Hematopoietic multipotent progenitor cell treated with erythropoietin and hydrocortisone succinate and interleukin-3 and kit ligand, for 6 days (in vitro differentiated cells): ENCODE results near the gene RNF157.

ENCODE experiments used
- DNase-seq: peaks from one replicate; pipeline ENCODE4 v3.0.0-alpha.2; 2015

RNF157 gene

DNA sequence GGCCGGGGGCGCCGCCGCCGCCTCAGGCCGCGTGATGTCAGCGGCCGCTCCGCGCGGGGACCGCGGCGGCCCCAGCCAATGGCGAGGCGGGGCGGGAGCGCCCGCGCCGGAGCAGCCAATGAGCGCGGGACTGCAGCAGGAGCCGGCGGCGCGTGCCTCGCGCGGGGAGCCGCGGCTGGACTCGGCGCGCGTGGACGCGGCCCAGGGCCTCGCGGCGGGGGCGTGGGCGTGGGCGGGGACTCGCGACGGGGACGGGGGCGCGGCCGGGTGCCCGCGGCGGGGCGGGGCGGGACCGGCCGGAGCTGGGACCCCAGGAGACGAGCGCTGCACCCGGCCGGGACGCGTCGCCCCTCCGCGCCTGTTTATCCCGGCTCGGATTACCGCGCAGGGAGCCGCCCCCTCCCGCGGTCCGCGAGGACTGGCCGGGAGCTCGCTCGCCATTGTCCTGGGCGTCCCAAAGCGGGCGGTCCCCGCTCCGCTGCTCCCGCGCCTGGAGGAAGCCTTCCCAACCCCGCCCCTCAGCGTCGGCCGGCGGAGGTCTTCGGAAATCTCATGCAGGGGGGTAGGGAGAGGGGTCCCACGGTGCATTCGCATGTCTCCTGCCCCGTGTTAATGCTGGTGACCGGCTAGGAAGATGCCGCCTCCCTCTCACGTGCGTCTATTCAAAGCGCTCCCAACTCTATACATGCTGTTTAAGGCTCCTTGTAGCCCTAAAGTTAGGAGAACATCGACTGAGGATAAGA, at the start of gene RNF157:
RNF157 (minus strand) TSS at position 33 of the 743 bp plus-strand sequence. CDS start 253 bp downstream, outside the sequence.
- DNase-seq: peak; percentile 51

DNA sequence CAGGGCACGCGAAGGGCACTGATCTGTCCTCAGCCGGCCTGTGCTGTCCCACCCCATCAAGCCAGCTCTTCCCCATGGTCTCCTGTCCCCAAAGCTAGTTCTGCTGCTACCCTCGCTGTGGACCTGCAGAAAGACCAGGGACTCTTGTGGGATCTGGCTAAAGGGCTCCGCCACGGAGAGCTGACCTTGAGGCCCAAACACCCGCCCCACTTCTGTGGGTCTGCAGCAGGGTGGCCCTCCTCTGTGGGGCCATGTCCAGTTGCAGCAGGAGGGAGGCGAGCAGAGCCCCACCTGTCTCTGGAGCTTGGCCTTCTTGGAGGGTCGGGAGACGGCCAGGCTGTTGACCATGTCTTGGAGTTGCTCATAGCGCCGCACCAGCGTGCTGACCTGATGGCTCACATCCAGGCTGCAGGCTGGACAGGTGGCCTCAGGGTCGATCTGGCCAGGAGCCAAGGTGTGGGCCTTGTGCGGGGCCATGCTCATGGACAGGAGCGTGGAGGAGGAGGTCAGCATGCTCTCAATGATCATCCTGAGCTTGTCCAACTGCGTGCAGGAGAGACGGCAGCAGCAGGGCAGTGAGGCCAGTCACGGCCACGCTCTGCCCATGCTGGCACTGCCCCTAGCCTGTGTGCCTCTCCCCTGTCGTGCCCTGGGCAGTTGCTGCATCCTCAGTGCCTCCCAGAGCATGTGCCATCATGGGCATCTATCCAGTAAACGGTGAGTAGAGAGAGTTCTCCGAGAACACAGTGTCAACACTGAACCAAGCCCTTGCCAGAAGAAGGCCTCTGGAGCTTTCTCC, 41.5 kb upstream of the RNF157 start:
- DNase-seq: no peak

DNA sequence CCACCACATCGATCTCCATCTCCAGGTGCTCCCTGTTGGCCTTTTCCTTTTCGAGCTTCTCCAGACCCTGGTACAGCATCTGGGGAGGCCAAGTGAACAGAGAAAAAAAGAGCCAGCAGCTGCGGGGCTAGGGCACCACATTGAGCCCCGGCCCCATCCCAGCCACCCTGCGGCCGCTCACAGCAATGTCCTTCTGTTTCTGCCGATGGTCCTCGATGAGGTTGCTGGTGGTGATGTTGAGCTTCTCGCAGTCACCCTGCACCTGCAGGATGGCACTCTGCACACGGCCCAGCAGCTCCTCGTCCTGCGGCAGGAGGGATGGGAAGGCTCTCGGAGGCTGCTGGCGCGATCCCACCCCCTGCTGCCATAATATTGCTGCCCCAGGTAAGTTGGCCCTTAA, 40.4 kb upstream of the RNF157 start:
- DNase-seq: no peak

DNA sequence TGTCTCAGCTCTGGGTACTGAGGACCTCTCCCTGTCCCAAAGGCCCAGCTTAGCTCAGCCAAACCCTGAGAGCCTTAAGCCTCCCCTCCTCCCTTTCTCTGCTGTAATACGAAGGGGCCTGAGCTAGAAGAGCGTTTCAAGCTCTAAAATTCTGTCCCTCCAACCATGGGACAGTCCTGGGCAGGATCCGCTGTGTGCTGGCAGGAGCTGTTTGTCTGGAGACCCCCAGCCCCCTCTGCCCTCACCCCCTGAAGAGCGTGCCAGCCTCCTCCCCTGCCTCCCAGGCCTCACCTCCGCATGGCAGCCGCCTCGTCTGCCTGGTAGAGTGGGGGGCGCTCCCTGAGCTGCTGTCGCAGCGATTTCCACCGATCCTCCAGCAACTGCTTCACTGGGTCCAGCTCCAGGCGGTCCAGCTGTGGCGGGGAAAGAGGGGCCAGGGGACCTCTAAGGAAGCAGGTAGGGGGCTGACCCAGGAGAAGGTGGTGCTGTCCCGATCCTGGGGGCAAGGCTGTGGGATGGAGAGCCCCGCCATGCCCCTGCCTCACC, 39.5 kb upstream of the RNF157 start:
- no peak for DNase-seq

DNA sequence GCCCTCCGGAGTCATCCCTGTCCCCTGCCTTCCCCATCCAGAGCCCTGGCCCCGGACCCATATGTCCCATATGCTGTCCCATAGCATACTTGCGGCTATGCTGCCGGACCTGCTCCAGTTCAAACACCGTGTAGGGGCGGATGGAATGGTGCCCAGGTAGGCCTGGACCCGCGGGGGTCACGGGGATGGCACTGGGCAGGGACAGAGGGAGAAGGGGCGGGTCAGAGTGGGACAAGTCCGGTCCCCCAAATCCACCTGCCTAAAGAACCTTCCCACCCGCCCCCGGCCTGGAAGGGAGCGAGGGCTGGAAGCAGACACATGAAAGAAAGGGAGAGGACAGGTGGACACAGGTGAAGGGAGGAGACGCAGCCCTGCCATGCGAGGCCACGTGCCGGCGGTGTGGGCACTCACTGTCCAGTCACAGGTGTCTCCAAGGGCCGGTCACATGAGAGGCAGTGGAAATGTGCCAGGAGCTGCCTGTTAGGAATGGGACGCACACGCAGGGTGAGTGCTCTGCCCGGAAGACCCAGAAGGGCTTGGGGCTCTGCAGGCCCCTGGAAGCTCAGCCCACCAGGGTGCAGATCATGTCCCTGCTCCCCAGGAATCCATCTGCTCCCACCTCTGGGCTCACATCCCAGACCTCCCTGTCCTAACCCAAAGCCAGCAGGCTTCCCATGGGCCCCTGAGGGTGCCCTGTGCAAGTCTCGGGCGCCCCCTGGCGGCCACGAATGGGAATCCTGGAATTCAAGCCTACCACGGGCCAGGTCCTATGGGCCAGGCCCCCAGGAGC, 38.9 kb upstream of the RNF157 start:
- peak; percentile 85 for DNase-seq

DNA sequence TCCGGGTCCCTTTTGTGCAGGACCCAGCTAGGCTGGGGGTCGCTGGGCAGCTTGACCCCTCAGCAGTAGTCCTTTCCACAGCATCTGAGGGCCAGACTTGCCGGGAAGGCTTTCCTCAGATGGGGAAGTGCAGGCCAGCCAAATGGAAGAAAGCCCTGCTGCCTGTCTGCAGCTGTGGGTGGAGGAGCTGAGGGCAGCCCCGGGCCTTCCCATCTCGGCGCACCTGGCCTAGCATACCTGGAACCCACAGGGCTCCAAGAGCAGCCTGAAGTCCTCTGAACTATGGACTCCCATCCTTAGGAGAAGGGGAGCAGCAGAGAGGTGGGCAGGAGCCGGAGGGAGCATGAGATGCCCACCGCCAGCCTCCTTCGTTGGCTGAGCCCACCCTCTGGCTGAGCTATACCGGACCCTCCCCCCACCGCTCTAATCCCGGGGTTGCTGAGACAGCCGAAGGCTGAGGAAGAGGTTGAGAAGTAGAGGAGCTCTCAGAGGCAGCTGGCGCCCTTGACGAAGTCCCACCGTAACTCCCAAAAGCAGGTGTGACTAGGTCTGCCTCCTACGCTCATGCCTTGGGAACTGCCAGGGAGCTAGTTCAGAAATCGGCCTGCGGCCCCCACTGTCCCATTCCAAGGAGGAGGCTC, 38.1 kb upstream of the RNF157 start:
- DNase-seq: no peak

DNA sequence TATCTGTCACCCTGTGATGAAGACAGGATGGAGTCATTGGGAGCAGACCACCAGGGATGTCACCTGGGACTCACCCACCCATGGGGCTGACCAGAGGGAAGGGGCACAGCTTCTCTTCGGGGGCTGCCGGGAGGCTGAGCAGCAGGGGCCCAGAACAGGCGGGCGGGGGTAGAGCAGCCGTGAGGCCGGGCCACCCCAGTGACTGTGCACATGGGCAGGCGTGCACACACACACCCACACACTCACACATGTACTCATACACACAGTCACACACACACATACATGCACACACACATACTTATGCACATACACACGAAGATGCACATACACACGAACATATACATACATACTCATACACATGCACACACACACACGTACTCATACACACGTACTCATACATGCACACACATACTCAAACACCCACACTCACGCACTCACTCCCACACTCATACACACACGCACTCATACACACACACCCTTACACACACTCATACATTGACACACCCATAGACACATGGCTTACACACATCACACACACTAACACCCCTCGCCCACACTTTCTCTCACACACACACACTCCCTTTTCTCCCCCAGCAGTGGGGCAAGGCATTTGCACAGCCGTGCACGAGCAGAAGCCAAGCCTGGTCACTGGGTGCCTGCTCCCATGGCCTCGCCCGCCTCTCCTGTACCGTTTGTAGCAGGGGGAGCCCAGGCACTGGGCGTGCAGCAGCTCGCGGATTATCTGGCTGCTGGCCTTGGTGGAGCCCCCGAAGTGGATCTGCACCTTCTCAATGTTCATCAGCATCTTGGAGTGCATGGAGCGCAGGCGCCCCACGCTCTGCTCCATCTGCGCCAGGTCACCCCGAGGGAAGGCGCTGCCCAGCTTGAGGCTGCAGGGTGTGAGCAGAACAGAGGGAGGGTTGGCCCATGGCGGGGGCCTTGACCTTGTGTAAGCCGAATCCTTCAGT, 37.3 kb upstream of the RNF157 start:
- no peak for DNase-seq

DNA sequence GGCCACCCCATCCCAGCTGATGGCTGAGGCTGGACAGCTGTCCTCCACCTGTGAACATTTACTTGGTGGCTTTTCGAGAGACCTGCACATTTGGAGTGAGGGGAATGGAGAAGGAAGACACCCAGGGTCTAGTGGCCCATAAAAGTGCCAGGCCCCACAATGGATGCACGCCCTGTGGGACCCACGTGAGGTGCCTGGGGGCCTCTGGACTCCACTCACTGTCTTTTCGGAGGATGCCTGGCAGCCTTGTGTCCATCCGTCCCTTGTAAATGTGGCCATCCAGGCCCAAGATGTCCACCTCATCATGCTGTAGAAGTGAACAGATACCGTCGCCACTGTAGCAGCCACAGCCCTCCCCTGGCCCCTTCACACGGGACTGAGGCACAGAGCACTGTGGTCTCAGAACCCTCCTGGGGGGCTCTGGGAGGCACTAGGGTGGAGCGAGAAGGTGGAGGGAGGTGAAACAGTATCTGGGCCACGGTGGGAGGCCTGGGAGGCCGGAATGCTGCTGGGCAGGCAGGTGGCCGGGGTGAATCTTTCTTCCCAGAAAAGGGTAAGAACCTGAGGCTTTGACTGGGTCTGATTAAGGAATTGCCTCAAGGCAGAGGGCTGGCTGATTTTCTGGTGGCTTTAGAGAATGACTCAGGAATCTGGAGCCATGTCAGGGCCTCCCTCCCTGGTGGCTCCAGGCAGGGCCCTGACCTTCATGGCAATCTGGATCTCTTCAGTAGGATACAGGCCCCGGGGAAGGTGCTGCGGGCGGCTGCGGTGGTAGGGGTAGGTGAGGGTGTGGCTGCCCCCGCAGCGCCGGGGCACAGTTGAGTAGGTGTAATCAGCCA, 36.4 kb upstream of the RNF157 start:
- no peak for DNase-seq

DNA sequence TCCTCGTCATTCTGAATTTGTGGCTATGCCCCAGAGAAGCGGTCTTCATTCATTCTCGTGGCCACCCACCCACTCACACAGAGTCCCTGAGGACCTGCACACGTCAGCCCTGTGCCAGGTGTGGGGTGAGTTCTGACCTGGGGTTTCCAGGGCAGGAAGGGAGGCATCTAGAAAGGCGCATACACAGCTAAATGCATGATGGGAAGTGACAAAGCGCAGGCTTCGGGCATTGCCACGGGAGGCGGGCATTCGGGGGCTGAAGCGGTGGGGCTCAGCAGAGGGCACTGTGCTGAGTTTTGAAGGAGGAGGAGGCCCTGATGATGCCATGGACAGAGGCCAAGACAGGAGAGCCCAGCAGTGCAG, 35.8 kb upstream of the RNF157 start:
- DNase-seq: no peak

DNA sequence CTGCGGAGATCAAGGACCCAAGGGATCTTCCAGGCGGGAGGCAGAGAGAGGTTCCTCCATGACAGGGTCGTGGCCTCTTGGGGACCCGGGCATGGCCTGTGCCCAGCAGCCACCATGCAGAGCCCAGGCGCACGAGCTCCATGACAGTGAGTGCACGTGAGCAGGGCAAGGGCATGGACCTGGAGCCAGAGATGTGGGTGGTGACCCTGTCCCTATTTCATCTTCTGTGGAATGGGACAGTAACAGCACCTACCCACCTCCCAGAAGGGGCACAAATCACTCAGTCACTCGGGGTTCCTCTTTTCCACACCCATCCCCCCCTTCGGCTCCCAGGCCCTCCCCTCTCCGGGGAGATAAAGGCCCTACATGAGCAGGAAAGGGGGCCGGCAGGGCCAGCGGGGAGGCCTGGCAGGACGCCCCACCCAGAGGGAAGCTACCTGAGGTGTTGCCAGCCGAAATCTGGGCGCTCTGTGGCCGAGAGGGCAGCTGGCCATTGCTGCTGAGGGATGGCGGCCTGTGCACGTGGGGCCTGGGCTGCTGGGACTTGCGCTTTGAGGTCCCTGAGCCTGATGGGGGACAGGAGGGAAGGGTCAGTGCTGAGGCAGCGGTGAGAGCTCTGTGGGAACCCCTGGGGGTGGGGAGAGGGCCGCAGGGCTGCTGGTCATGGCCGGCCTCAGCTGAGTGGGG, 35.2 kb upstream of the RNF157 start:
- DNase-seq: no peak

DNA sequence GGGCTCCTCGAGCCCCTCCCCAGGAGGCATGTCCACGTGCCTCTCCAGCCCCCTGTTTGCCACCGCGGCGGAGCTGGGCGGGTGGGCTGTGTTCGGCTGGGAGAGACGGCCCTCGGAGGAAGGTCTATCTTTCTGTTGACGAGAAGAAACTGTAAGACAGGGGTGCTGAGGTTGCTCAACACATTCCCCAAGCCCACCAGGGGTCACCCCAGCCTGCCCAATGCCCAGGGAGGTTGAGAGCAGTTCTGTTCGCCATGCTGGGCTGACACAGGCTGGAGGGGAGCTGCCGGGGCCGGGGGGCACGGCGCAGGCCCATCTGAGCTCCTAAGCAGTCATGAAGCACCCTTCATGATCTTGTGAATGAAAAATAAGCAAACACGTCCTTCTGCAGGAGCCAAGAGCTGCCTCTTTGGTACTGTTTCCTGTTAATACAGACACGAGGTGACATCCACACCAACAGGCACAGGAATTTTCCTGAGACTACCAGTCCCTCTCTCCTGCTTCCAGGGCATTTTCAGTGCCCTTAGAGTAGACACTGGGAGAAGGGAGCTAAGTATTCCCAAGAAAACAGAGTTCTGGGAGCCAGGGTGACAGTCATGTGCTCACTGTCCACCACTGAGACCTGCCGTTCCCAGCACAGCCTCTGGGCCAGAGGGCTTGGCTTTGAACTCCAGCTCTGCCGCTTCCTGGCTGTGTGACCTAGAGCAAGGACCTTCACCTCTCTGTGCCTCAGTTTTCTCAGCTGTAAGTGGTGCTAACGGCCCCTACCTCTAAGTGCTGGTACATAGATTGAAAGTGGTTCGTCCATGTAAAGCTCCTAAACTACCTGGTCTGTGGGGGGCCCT, 34.0 kb upstream of the RNF157 start:
- no peak for DNase-seq

DNA sequence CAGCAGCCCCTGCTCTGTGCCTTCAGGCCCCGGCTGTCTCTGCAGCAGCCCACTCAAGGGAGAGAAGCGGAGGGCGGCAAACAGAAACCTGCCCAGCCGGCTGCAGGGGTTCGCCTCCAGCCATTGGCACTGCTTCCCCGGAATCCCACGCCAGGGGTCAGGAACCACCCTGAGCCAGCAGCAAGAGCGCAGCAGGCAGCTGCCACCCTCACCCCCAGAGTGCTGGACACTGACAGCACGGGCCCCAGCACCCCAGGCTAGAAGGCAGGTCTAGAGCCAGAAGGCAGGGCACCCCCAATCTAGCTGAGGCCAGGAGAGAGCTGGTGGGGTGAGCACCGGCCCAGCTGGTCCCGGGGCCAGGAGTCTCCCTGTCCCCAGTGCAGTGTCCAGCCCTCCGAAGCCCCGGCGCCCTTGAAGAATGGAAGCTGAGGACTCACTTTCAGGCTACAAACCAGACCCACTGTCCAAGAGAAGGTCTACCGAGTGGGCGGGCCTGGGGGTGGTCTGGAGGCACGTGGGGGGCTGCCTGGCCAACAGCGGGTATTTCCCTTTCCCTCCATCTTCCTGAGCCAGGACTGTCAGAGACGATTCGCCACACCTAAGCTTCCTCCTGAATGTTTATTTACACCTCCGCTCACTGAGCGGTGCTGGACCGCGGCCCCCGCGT, 33.3 kb upstream of the RNF157 start:
- DNase-seq: no peak

DNA sequence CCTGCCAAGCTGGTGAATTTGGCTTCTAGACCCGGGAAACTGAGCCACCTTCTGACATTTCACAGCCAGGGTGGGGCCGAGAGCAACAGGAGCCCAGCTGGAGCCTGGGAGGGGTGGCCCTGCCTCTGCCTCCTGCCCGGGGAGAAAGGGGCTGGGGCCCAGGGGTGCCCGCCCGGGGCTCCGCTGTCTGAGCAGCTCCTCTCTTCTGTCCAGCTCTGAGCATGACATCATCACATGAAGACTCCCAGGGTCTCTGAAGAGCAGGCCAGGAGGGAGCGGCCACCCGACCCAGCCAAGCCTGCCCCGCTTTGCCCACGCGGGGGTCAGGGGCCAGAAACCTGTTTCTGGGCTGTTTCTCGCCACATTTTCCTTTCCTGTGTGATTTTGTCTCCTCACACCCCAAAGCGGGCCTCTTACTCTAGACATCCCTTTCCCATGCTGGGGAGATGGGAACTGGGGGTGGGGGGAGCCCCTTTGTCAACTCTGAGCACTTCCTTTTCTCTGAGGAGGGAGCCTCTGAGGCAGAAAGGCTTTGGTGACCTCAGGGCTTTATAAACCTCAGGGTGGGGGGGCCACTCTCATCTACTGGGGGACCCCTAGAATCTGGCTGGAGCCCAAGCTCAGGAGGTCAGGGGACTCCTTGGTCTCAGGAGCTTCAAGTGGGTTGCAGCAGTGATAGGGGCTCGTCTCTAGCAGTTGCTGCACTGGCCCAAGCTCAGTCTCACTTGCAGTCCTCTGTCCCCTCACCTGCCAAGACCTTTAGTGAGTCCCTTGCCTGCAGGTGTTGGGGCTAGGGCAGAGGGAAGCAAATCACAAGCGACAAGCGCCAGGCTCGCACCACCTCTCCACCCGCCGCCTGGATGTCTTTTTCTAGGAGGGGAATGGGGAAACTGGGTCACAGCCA, 32.5 kb upstream of the RNF157 start:
- DNase-seq: no peak

DNA sequence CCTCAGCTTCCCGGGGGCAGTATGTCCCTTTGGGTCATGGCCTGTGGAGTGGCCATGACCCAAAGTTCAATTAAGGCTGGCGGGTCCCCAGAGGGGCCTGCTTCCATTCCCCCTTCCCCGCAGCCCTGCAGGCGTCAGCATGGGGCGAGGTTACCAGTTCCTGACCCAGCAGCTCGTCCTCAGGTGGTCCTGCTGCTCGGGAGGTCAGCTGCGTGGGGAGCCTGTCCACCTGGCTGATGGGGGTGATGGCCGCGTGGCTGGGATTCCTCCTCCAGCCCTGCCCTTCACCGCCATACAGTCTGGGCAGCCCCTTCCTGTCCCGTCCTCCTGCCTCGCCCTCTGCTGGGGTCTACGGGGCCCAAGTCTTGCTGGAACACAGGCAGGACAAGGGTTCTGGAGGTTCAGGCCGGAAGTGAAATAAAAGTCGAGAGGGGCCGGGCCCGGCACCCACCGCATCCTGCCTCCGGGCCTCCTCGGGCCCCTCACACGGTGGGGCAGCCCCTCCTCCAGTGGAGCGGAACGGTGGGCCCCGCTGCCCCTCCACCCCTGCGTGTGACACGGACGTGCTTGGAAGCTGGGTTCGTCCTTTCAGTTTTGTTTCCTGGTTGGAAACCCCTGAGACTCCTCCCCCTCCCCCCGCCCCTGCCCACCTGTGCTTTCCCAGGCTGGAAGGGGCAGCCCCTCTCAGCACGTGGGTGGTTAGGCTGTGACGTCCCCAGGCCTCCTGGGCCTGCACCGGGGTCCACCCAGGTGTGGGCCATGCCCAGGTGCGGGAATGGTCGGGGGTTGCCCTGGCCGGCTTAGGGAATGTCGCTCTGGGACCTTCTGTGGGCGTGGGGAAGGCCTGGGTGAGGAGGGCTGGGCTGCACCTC, 31.6 kb upstream of the RNF157 start:
- no peak for DNase-seq

DNA sequence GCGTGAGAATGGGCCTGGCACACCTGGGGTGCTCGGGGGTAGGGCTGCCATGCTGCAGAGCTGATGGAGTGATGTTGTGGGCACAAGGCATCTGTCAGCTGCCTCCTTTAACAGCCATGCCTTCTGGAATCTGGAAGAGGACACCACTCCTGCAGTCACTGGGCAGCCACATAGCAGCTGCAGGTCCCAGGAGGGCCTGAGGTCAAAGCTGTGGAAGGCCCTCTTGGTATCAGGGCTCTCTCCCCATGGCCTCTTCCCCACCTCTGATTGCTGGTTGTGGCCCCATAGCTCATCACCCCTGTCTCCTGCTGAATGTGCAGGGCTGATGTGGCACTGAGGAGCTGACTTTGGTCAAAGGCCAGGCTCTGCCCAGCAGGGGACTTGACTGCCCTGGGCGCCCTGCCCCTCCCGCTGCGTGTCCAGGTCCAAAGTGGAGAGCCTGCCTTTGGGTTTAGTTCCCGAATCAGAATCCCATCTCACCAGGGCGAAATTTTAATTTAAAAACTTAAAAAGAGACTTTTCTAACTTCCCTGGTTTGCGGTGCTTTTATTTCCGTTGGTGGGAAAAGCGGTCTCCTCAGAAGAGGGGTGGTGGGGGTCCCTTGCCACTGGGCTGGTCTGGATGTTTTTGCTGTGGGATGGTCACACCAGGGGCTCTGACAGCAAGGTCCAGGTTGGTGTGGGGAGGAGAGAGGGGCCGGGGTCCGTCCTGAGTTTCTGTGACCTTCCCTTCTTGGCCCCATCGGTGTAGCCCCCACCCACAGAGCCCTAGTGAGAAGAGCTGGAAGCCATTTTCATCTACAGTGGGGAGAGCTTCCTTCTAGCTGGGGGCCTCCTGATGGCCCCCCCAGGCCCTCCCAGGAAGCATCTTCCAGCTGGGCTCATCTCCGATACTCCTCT, 30.7 kb upstream of the RNF157 start:
- no peak for DNase-seq
